ENCODE measurements around the gene GNB1. TPM values are rescaled to one million over a fixed set of nuclear protein-coding genes. Genes with fewer than 3 reads are reported as not detected.

Gene GNB1
- total and polyA plus RNA-seq, 2 donors (not counting 1 experiment from before 2014, with no cell fraction given) = 91.3 to 485 TPM

GRCh38 chr1:1926886-1927660 lies 36.2 kb upstream of the GNB1 start:
- H3K36me3 ChIP-seq (ENCODE audit: control insufficient read depth, insufficient read depth, low read length) = no peaks in the 10 kb centered on the region
- H2AFZ ChIP-seq (ENCODE audit: low read length) = no peak overlapping the region
- no peaks in the 10 kb centered on the region for H3K4me1 ChIP-seq (ENCODE audit: control insufficient read depth, extremely low read depth, insufficient read depth, low read length)
- no peak for DNase-seq (ENCODE audit: low read depth in 2 of 2)
- TF ChIP-seq CTCF (conservative IDR thresholded peaks at IDR 0.05 in 1 of 2, IDR thresholded peaks at IDR 0.05 in 1 of 2; ENCODE audit: low read depth in 1 of 2, low read length in 2 of 2) = no peak
- no peak for TF ChIP-seq EZH2 (IDR thresholded peaks at IDR 0.05; ENCODE audit: low read length, missing control alignments)
- H3K9me3 ChIP-seq (ENCODE audit: control insufficient read depth, insufficient read depth, low read depth, low read length) = no peaks in the 10 kb centered on the region
- H3K9ac ChIP-seq (ENCODE audit: insufficient read depth, low read length) = no peak overlapping the region
- H3K4me3 ChIP-seq (replicated peaks in 1 of 4; ENCODE audit: control extremely low read depth in 1 of 4, insufficient read depth in 1 of 4, low read depth in 3 of 4, low read length in 4 of 4) = no peak overlapping the region
- H3K27ac ChIP-seq (ENCODE audit: insufficient read depth, low read length) = no peak overlapping the region
- no peaks in the 10 kb centered on the region for H3K79me2 ChIP-seq (ENCODE audit: control insufficient read depth, insufficient read depth, low read length)
- no peaks in the 10 kb centered on the region for H4K20me1 ChIP-seq (ENCODE audit: control insufficient read depth, extremely low read depth, insufficient read depth, low read length)
- no peaks in the 10 kb centered on the region for H3K27me3 ChIP-seq (ENCODE audit: control insufficient read depth, insufficient read depth, low read length)
- H3K4me2 ChIP-seq (ENCODE audit: extremely low read depth, insufficient read depth, low read length) = no peak overlapping the region

GRCh38 chr1:1926346-1926811 lies 35.5 kb upstream of the GNB1 start:
- Histone ChIP-seq H3K36me3 (ENCODE audit: control insufficient read depth, insufficient read depth, low read length) (no peaks in the 10 kb centered on the region), H3K4me3 (replicated peaks in 1 of 4; ENCODE audit: control extremely low read depth in 1 of 4, insufficient read depth in 1 of 4, low read depth in 3 of 4, low read length in 4 of 4) (no peak overlapping the region), H3K9ac (ENCODE audit: insufficient read depth, low read length) (no peak overlapping the region), H3K4me2 (ENCODE audit: extremely low read depth, insufficient read depth, low read length) (no peak overlapping the region), H3K4me1 (ENCODE audit: control insufficient read depth, extremely low read depth, insufficient read depth, low read length) (no peaks in the 10 kb centered on the region), H3K79me2 (ENCODE audit: control insufficient read depth, insufficient read depth, low read length) (no peaks in the 10 kb centered on the region), H3K27ac (ENCODE audit: insufficient read depth, low read length) (no peak overlapping the region), H3K9me3 (ENCODE audit: control insufficient read depth, insufficient read depth, low read depth, low read length) (no peaks in the 10 kb centered on the region), H3K27me3 (ENCODE audit: control insufficient read depth, insufficient read depth, low read length) (no peaks in the 10 kb centered on the region), H2AFZ (ENCODE audit: low read length) (no peak overlapping the region), H4K20me1 (ENCODE audit: control insufficient read depth, extremely low read depth, insufficient read depth, low read length) (no peaks in the 10 kb centered on the region)
- DNase-seq (ENCODE audit: low read depth in 2 of 2) = no peak
- TF ChIP-seq CTCF (conservative IDR thresholded peaks at IDR 0.05 in 1 of 2, IDR thresholded peaks at IDR 0.05 in 1 of 2; ENCODE audit: low read depth in 1 of 2, low read length in 2 of 2) (no peak), EZH2 (IDR thresholded peaks at IDR 0.05; ENCODE audit: low read length, missing control alignments) (no peak)

- Histone ChIP-seq H3K27me3 (ENCODE audit: control insufficient read depth, insufficient read depth, low read length) (no peaks in the 10 kb centered on the region), H3K4me3 (replicated peaks in 1 of 4; ENCODE audit: control extremely low read depth in 1 of 4, insufficient read depth in 1 of 4, low read depth in 3 of 4, low read length in 4 of 4) (no peak overlapping the region), H3K4me2 (ENCODE audit: extremely low read depth, insufficient read depth, low read length) (no peak overlapping the region), H3K36me3 (ENCODE audit: control insufficient read depth, insufficient read depth, low read length) (no peaks in the 10 kb centered on the region), H2AFZ (ENCODE audit: low read length) (no peak overlapping the region), H3K4me1 (ENCODE audit: control insufficient read depth, extremely low read depth, insufficient read depth, low read length) (no peaks in the 10 kb centered on the region), H4K20me1 (ENCODE audit: control insufficient read depth, extremely low read depth, insufficient read depth, low read length) (no peaks in the 10 kb centered on the region), H3K79me2 (ENCODE audit: control insufficient read depth, insufficient read depth, low read length) (no peaks in the 10 kb centered on the region), H3K9me3 (ENCODE audit: control insufficient read depth, insufficient read depth, low read depth, low read length) (no peaks in the 10 kb centered on the region), H3K9ac (ENCODE audit: insufficient read depth, low read length) (no peak overlapping the region), H3K27ac (ENCODE audit: insufficient read depth, low read length) (no peak overlapping the region)
- TF ChIP-seq CTCF (conservative IDR thresholded peaks at IDR 0.05 in 1 of 2, IDR thresholded peaks at IDR 0.05 in 1 of 2; ENCODE audit: low read depth in 1 of 2, low read length in 2 of 2) (no peak), EZH2 (IDR thresholded peaks at IDR 0.05; ENCODE audit: low read length, missing control alignments) (no peak)
- no peak for DNase-seq (ENCODE audit: low read depth in 2 of 2)
Measured at GRCh38 chr1:1925437-1926345, 34.8 kb upstream of the GNB1 start.
